ENCODE results near the gene POU3F2. TPM values are rescaled to one million over a fixed set of nuclear protein-coding genes. Genes with fewer than 3 reads are reported as not detected.

POU3F2 gene
- total RNA-seq, 4 donors from 2014 or later: not detected

GRCh38 chr6:98836025-98836961 lies 1.9 kb downstream of the POU3F2 start:
- TF ChIP-seq CTCF (IDR thresholded peaks at IDR 0.05; ENCODE audit: low read depth): no peak

- TF ChIP-seq CTCF (IDR thresholded peaks at IDR 0.05; ENCODE audit: low read depth): no peak
These were observed 2.9 kb downstream of the POU3F2 start for GRCh38 chr6:98836962-98837944.

- no peak for TF ChIP-seq CTCF (IDR thresholded peaks at IDR 0.05; ENCODE audit: low read depth)
These were observed 3.7 kb downstream of the POU3F2 start for GRCh38 chr6:98838032-98838431.

- no peak for TF ChIP-seq CTCF (IDR thresholded peaks at IDR 0.05; ENCODE audit: low read depth)
These were observed 4.6 kb downstream of the POU3F2 start for GRCh38 chr6:98838975-98839374.

GRCh38 chr6:98839781-98840361 lies 5.5 kb downstream of the POU3F2 start:
- no peak for TF ChIP-seq CTCF (IDR thresholded peaks at IDR 0.05; ENCODE audit: low read depth)

- TF ChIP-seq CTCF (IDR thresholded peaks at IDR 0.05; ENCODE audit: low read depth): no peak
These were observed 6.0 kb downstream of the POU3F2 start for GRCh38 chr6:98840385-98840784.
